Lung (tissue), 12 donors: ENCODE data around the gene AFAP1. TPM values are rescaled to one million over a fixed set of nuclear protein-coding genes. Genes with fewer than 3 reads are reported as not detected.
A peak's percentile ranks its signal among the peaks of the same experiment; 100 is the strongest.

Source experiments
- ATAC-seq: fragments of 200-7000 bp; cut with Tn5 transposase; one replicate; pipeline ENCODE4 v1.9.1; 2020; ENCODE audit warnings: moderate number of reproducible peaks; ENCODE audit not compliant: insufficient read depth, low FRiP score
- DNase-seq, 3 donors: peaks; one replicate each; pipeline ENCODE4 v3.0.0-alpha.2; 2013 to 2017
- H3K27ac ChIP-seq, 2 donors: one replicate each; pipeline ENCODE4 v1.5.1; 2013; ENCODE audit warnings: mild to moderate bottlenecking in 2 of 2, moderate library complexity in 2 of 2, control low read depth in 1 of 2, inconsistent platforms in 1 of 2, low read depth in 1 of 2, low read length in 1 of 2
- H3K27me3 ChIP-seq, 3 donors: one replicate each; pipeline ENCODE4 v1.5.1; 2013; ENCODE audit warnings: low read length in 2 of 3; ENCODE audit not compliant: control insufficient read depth in 3 of 3, insufficient read depth in 3 of 3
- H3K36me3 ChIP-seq, 4 donors: one replicate each; pipeline ENCODE4 v1.5.1; 2013; ENCODE audit warnings: low read length in 4 of 4, mild to moderate bottlenecking in 1 of 4, moderate library complexity in 1 of 4; ENCODE audit not compliant: control insufficient read depth in 4 of 4, insufficient read depth in 4 of 4
- H3K4me1 ChIP-seq, 5 donors: one replicate each; pipeline ENCODE4 v1.5.1; 2013; ENCODE audit warnings: low read length in 5 of 5, mild to moderate bottlenecking in 2 of 5, moderate library complexity in 1 of 5; ENCODE audit not compliant: control insufficient read depth in 5 of 5, insufficient read depth in 5 of 5
- H3K4me3 ChIP-seq: one replicate; pipeline ENCODE4 v1.5.1; 2013; ENCODE audit warnings: mild to moderate bottlenecking, control low read depth, moderate library complexity
- H3K9ac ChIP-seq, 2 donors: one replicate each; pipeline ENCODE4 v1.5.1; 2013; ENCODE audit warnings: low read length in 2 of 2, control low read depth in 1 of 2; ENCODE audit not compliant: insufficient read depth in 1 of 2
- H3K9me3 ChIP-seq, 4 donors: one replicate each; pipeline ENCODE4 v1.5.1; 2013; ENCODE audit warnings: low read length in 3 of 4, mild to moderate bottlenecking in 1 of 4, moderate library complexity in 1 of 4; ENCODE audit not compliant: control insufficient read depth in 4 of 4, insufficient read depth in 3 of 4
- WGBS, 2 donors: extraction: QIAGEN DNeasy Blood & Tissue Kit; methylation state at CpG; one replicate each; pipeline ENCODE4 v1.1.7; 2013; 5-methylcytosine and 5-hydroxymethylcytosine counted together
- polyA plus RNA-seq, 2 donors: library from polyadenylated mRNA; stranded (reverse); fragments of 200-250 nt; gene quantifications; one replicate each; pipeline ENCODE4 v1.2.1, GENCODE V29; 2013
- total RNA-seq, 2 donors: library from RNA; depleted of rRNA in 1 of 2; stranded (reverse); fragments of >200 nt in 1 of 2; gene quantifications; one replicate each; pipeline ENCODE4 v1.2.1, GENCODE V29; 2014 to 2021
- TF ChIP-seq, protein P1 (sequence below): IDR thresholded peaks from 2 replicates; pipeline ENCODE4 v1.5.1; 2012; ENCODE audit warnings: mild to moderate bottlenecking; ENCODE audit errors: control extremely low read depth, extremely low read depth
- donor health status: control.
- donor health status: control.
- donor health status: Bipolar disorder and iron deficiency.
- donor health status: healthy.
- donor health status: DM: yes; HTN: yes; CAD: no.

AFAP1 gene
- total and polyA plus RNA-seq, 4 donors: 5.3 to 34.1 (median 12.3) TPM

DNA sequence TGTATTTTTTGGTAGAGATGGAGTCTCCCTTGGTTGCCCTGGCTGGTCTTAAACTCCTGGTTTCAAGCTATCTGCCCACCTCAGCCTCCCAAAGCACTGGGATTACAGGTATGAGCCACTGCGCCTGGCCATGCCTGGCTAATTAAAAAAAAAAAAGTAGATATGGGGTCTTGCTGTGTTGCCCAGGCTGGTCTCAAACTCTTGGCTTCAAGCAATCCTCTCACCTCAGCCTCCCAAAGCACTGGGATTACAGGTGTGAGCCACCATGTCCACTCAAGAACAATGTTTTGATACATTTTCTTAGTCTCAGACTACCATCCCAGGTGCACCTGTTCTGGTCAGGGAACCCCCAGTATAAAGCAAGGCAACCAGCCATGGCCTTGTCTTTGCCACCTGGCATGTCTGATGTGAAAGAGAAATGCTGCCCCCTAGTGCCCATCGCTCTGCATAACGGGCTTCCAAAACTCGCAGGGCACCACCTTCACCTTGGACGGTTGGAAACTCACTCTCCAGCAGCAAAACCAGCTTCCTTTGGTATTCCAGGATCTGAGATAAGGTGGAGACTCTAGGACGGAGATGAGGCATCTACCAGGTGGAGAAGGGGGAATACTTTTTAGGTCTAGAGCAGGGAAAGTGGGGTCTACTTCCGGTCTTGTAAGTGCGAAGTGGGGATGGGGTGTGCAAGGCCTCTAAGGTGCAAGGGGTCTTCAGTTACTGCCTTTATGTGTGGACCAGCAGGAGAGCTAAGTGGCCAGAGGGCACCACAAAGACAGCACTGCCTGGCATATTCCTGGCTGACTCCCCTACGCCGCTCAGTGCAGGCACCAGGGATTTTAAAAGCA is 47.7 kb upstream of the AFAP1 start:
- Histone ChIP-seq H3K9me3 (peaks cover 0 to 3% (median 0%) of the 10 kb centered on the region in 4 donors), H3K4me1 (peaks cover 0 to 9% (median 4%) of the 10 kb centered on the region in 5 donors), H3K27me3 (no peaks in the 10 kb centered on the region), H3K27ac (no peak overlapping the region), H3K9ac (no peak overlapping the region), H3K4me3 (no peak overlapping the region), H3K36me3 (no peaks in the 10 kb centered on the region)
- ATAC-seq (peak; percentile 68), DNase-seq (peak; percentile 74 to 79 (median 78))
- WGBS, 2 donors: 51 to 52% methylated on average over 10 of the region's 10 CpGs
- TF ChIP-seq, protein P1, sequence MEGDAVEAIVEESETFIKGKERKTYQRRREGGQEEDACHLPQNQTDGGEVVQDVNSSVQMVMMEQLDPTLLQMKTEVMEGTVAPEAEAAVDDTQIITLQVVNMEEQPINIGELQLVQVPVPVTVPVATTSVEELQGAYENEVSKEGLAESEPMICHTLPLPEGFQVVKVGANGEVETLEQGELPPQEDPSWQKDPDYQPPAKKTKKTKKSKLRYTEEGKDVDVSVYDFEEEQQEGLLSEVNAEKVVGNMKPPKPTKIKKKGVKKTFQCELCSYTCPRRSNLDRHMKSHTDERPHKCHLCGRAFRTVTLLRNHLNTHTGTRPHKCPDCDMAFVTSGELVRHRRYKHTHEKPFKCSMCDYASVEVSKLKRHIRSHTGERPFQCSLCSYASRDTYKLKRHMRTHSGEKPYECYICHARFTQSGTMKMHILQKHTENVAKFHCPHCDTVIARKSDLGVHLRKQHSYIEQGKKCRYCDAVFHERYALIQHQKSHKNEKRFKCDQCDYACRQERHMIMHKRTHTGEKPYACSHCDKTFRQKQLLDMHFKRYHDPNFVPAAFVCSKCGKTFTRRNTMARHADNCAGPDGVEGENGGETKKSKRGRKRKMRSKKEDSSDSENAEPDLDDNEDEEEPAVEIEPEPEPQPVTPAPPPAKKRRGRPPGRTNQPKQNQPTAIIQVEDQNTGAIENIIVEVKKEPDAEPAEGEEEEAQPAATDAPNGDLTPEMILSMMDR: peak; percentile 76

DNA sequence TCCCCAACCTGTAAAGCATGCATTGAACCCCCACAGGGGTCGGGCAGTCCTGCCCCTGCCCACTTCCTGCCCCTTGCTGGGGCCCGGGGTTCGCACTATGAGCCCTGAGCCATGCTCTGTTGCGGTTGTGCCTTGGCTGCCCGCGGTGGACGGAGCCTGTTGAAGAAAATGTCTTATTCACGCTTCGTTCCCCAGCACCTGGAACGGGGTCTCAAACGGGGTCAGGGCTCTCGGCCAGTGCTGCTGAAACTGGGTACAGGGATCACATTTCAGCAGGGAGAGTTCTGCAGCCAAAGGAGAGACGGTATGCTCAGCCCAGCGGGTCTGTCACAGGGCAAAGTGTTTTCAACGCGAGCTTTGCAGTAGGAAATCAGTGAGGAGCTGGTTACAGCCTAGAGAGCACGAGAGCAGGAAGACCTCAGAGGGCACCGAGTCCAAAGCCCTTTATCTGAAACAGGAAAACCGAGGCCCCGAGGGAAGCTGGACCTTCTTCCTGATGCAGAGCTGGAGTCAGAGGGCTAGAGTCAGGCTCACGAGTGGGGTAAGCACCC is 46.3 kb upstream of the AFAP1 start:
- no peaks in the 10 kb centered on the region for H3K36me3 ChIP-seq
- TF ChIP-seq, protein P1: no peak
- H3K4me3 ChIP-seq: no peak overlapping the region
- no peak overlapping the region for H3K27ac ChIP-seq
- no peak overlapping the region for H3K9ac ChIP-seq
- H3K4me1 ChIP-seq: peaks cover 0 to 9% (median 4%) of the 10 kb centered on the region in 5 donors
- H3K27me3 ChIP-seq: no peaks in the 10 kb centered on the region
- DNase-seq (peak in 2 of 3 donors; percentile 22 to 56), ATAC-seq (no peak)
- WGBS, 2 donors: 24 to 35% methylated on average over 21 of the region's 21 CpGs
- H3K9me3 ChIP-seq: peaks cover 0 to 3% (median 0%) of the 10 kb centered on the region in 4 donors

DNA sequence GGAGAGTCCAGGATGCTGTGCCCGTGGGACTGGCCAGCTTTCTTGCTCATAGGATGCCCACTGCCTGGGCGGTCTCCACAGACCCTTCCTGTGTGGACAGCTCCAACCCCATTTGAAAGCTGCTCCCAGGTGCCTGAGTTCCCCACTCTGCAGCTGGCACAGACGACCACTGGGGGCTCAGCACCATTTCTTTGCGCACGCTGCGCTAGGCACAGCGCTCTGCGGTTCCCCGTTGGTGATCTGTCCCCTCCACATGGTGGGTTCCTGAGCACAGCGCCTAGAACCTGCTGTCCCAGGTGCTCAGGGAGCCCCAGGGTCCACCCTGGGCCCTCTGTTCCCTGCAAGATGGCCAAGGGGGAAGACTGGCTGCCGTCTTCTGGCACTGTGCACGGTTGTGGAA is 45.4 kb upstream of the AFAP1 start:
- TF ChIP-seq, protein P1: no peak
- DNase-seq (no peak), ATAC-seq (no peak)
- Histone ChIP-seq H3K27me3 (no peaks in the 10 kb centered on the region), H3K9ac (no peak overlapping the region), H3K4me3 (no peak overlapping the region), H3K4me1 (peaks cover 0 to 9% (median 4%) of the 10 kb centered on the region in 5 donors), H3K27ac (no peak overlapping the region), H3K9me3 (peaks cover 0 to 3% (median 0%) of the 10 kb centered on the region in 4 donors), H3K36me3 (no peaks in the 10 kb centered on the region)
- WGBS, 2 donors: 92 to 94% methylated on average over 12 of the region's 12 CpGs
